H54 (cell line): ENCODE results near the gene USP51.
"Not testable (repeated sequence)": the region's sequence is repeated elsewhere in the genome, so short reads cannot be mapped to it uniquely, and the experiment has no call there.

ENCODE experiments used
- DNase-seq: peaks from one replicate; pipeline ENCODE4 v3.0.0; 2011; ENCODE audit warnings: low spot score, mixed read lengths; ENCODE audit not compliant: insufficient read length
- FAIRE-seq: peaks from 3 replicates; lab custom pipeline; 2011; peaks lifted over from hg19 to GRCh38; lab: Jason Lieb, UNC
- POLR2A ChIP-seq: IDR thresholded peaks from 2 replicates; pipeline ENCODE4 v1.6.1; 2011; ENCODE audit warnings: low read depth, mild to moderate bottlenecking, low read length

Gene USP51

DNA sequence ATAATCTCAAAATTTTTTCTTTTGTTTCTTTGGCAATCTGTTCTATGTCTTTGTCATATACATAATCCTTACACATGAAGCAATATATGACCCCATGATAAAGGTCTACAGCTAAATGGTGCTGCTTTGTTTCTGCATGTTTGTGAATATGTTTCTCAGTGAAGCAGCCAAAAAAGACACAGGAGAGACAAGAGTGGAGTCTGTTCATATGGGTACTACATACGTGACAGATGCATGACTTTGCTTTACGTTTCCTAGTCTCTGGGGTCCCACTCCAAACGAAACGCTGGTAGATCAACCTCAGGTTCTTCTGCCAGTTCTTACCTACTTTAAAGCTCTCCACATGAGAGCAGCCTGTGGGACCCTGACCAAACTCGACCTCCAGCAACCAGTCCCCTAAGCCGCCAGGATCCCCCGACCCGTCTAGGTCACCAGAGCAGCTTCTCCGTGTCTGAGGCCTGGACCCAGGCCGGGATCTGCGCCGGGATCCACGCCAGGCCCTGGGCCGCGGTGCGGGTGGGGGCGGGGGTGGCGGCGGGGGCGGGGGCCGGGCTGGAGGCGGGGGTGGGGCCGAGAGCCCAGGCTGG is 1.5 kb downstream of the USP51 start:
- DNase-seq (no peak), FAIRE-seq (no peak)
- no peak for TF ChIP-seq POLR2A

DNA sequence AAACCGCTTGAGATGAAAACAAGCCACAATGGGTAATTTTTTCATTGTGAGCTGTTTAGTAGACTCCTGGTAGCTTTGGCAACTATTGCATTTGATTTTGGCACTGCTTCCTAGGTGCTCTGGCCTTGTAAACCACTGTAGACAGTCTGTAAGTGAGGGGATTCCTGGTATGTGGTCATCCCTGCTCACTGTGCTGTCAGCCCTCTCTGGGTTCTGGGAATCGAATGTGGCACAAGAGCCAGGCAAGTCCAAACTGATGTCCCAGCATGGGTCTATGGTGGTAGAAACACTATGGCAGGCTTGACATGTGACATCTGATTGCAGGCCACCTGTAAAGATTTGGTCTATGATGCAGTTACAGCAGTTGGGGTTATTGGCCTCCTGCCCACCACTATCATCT is 2.5 kb downstream of the USP51 start:
- no peak for TF ChIP-seq POLR2A
- FAIRE-seq = no peak
- no peak for DNase-seq

DNA sequence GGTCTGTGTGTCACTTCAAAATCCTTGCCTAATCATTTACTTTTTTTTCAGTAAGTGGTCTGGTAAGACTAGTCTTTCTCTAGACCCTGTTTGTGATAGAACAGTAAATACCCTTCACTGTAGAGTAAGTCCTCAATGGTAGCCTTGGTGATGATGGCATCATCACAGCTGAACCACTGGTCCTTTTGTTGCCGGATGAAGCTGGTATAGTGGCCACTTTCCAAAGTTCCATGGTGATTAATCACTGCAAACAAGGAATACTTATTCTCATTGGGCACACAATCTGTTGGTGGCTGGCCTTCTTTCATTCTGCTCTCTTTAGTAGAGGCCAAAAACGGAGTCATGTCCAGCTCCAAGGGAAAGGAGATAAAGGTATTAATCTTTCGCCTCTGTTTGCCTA is 2.9 kb downstream of the USP51 start:
- TF ChIP-seq POLR2A = no peak
- DNase-seq (no peak), FAIRE-seq (no peak)

DNA sequence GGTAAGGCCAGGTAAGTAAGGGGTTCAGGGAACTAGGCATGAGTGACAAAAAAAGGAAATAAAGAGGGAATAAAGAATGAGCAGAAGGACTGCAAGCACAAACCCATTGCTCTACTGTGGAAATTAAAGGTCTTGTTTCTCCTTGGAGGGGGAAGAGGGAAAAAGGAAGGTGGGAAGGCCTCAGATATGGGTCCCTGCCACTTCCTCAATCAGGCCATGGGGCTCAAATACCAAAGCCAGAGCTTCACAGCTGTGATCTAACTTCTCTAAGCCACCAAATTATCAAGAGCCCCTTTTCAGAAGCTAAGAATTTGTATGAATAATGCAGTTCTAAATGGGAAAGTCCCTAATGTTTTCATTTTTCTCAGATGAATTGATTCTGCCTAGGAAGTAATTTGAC is 4.7 kb downstream of the USP51 start:
- DNase-seq (no peak), FAIRE-seq (no peak)
- TF ChIP-seq POLR2A = no peak

DNA sequence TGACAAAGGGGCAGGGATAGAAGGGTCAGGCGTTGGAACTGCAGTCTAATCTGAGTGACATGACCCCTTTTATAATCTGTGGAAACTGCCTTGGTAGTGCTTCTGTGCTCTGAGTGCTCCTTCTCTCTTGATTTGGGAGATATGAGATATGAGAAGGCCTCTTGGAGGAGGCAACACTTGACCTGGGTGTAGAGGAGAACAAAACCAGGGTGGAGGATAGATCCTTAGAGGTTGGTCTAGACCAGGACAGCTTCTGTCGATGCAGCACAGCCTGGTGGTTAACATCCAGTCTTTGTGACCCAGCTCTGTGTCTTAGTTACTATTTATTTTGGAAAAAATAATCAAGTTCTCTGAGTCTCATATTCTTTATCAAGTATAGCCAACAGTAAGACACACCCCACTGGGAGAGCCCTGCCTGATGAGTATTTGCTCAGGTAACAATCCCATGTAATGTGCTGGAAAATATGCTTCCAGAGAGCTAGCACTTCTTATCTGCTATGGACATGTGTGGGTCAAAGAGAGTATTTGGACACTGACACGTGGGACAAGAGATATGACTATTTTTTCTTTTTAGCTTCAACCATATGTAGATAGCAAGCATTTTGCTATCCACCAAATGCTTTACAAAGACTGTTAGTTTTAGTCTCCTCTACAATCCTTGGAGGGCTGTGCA is 9.1 kb downstream of the USP51 start:
- FAIRE-seq (no peak), DNase-seq (no peak)
- TF ChIP-seq POLR2A = no peak

DNA sequence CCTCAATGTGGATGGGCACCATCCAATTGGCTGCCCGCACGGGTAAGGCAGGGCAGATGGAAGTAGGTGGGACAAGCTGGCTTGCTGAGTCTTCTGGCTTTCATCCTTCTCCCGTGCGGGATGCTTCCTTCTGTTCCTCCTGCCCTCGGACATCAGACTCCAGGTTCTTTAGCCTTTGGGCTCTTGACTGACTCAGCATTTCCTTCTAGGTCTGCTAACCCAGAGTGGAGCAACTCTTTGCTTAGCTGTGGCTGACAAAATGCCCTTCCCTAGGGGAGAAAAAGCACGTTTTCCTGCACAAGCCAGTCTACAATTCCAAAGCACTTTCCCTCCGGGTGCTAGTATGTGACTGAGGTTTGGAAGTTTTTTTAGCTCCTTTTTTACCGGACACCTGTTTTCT is 9.7 kb downstream of the USP51 start:
- FAIRE-seq, DNase-seq: not testable (repeated sequence)

DNA sequence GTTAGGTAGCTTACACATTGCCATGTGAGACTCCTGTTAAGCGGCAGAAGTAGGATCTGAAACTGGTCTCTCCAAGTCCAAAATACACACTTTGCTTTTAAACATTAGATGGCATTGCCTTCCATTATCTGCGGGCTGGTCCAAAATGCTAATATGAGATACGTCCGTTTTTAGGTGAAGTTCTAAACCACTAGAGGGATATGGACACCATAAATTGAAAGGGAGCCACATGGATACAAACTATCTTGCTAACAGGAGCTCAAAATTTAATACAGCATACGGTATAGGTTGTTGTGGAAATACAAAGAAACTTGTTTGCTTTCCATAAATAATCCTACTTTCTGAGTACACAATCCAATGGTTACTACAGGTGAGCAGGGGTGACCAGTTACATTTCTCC is 23.9 kb downstream of the USP51 start:
- FAIRE-seq = not testable (repeated sequence)

DNA sequence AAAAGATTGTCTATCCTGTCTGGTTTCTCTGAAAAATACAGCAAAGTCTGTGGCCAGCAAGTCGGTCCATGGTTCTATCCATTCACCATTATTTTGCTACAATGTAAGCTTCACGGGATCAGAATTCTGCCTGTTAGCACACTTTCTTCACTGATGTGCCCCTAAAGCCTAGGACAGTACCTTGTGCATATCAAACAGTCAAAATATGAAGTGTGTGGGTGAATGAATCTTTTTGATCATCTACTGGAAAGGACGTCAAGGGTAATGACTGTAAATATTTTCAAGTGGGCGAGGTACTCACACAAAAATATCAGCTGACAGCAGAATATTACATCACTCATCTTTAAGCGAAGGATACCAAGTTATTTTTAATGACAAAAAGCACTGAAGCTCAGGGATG is 24.5 kb downstream of the USP51 start:
- DNase-seq = not testable (repeated sequence)

More for the DNA sequence above, 23.9 kb downstream of the USP51 start:
- not testable (repeated sequence) for DNase-seq

DNA sequence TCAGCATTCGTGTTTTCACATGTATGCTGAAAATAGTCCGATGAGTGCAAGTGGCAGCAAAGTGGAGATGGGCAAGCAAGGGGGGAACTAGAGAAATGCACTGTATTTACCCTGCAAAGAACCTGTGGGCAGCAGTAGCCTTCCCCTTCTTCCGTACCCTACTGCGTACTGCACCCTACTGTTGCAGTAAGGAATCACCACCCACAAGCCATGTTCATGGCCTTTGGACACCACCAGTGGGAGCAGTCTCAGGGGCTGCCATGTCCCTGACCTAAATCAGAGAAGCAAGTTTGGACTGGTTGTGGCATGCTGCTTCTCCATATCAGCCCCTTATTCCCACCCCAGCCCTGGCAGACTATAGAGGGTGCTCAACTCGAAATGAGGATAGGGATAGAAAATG is 25.6 kb downstream of the USP51 start:
- FAIRE-seq = not testable (repeated sequence)

More for the DNA sequence above, 24.5 kb downstream of the USP51 start:
- FAIRE-seq = not testable (repeated sequence)

DNA sequence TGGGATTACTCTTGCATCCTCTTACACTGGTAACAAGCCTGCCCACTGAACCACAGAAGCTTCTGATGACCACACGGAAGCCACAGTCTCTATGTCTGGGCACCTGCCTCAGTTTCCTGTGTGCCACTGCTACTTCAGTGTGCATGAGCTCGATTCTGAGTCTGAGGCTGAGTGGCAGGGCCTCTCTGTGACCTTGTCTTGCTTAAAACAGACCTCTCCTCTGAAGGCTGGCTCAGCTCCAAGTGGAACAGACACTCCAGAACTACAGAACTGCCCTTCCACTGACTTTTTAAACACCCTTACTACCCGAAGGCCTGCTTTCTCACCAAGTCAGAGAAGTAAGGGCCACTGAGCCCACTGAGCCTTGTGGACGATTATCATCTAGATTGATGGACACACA is 29.7 kb downstream of the USP51 start:
- DNase-seq, FAIRE-seq: not testable (repeated sequence)

More for the DNA sequence above, 25.6 kb downstream of the USP51 start:
- DNase-seq = not testable (repeated sequence)

DNA sequence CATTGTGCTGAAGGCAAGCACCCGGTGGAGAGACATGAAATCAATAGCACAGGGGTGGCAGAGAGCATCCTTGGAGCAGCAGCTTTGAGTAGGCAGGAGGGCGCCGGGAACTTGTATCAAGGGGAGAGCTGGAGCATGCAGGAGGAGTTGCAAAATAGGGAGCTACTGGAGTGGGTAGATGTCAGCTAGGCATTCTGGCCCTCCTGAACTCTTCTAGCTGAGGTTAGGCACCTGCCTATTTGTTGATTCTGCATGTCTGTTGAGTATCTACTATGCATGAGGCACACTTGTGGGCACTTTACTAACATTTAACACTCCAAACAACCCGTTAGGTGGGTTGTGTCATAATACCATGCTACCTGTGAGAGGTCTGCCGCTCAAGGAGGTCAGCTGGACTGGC is 30.2 kb downstream of the USP51 start:
- FAIRE-seq, DNase-seq: not testable (repeated sequence)

DNA sequence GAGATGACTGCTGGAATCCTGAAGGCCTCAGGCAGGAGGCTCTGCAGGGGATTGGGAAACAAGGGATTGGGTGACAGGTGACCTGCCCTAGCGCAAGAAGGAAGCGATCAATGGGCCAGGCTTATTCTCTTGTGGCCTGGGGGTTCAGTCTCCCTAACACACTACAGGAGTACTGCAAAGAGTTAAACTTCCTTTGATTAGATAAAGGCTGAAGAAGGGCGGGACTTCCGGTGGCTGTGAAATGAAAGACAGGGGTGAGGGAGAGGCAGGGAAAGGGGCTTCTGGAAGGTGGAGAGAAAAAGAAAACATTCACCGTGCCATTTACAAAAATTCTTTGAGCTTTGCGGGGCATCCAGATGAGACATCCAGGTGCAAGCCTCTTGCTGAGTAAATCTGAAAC is 33.9 kb downstream of the USP51 start:
- not testable (repeated sequence) for FAIRE-seq, DNase-seq

DNA sequence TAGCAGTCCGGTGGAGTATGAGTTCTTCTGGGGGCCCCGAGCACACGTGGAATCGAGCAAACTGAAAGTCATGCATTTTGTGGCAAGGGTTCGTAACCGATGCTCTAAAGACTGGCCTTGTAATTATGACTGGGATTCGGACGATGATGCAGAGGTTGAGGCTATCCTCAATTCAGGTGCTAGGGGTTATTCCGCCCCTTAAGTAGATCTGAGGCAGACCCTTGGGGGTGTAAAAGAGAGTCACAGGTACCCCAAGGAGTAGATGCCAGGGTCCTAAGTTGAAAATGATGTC is 36.9 kb downstream of the USP51 start:
- DNase-seq (no peak), FAIRE-seq (no peak)
- TF ChIP-seq POLR2A = no peak

DNA sequence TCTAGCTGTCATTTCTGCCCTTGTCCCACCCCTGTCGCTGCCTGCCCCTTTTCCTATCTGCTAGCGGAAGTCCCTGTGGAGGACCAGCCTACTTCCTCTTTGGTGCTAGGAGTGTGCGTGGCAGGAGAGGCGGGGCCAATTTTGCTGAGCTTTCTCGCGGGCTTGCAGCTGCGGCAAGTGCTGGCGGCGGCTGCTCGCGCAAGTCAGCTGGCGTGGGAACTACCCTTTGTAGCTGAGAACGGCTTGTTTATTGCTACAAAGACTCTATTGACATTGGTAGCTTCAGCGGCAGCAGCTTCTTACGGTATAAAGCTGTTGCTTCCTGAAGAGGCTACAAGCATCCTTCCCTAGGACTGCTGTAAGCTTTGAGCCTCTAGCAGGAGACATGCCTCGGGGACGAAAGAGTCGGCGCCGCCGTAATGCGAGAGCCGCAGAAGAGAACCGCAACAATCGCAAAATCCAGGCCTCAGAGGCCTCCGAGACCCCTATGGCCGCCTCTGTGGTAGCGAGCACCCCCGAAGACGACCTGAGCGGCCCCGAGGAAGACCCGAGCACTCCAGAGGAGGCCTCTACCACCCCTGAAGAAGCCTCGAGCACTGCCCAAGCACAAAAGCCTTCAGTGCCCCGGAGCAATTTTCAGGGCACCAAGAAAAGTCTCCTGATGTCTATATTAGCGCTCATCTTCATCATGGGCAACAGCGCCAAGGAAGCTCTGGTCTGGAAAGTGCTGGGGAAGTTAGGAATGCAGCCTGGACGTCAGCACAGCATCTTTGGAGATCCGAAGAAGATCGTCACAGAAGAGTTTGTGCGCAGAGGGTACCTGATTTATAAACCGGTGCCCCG is 37.4 kb downstream of the USP51 start, which contains the start of gene MAGEH1:
Gene MAGEH1 (plus strand): TSS at position 138 of the 843 bp plus-strand sequence. CDS start 248 bp downstream, at position 386.
- TF ChIP-seq POLR2A = peak; percentile 60
- FAIRE-seq (no peak), DNase-seq (peak; percentile 16)

DNA sequence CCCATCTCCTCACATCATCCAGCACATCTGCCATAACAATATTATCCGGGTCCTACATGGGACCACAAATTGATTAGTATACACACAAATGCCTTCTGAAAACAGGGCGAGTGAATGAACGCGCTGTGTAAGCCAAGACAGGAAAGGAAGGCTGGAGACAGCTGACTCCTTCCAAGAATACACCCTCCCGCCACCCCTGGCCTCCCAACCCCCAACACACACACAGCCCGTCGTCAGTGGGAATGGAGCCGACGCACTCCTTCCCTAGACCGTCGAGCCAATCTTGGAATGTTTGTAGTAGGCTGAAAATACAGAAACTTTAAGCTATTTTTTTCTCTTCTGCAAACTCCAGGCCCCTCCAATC is 38.0 kb downstream of the USP51 start:
- no peak for TF ChIP-seq POLR2A
- no peak for FAIRE-seq

More for the DNA sequence above, 38.0 kb downstream of the USP51 start:
- DNase-seq = no peak
